Measurements from ENCODE around the gene UGT2B17. TPM values are rescaled to one million over a fixed set of nuclear protein-coding genes. Genes with fewer than 3 reads are reported as not detected.
A peak's percentile ranks its signal among the peaks of the same experiment; 100 is the strongest.

UGT2B17 gene
- total and polyA plus RNA-seq, 2 of the 13 experiments (the other 11 are each of a cell fraction or from before 2014, with no cell fraction given), result not detected

- no peaks in the 10 kb centered on the region for H4K20me1 ChIP-seq (ENCODE audit: insufficient read depth, low read length)
- no peak for TF ChIP-seq HNF4G (IDR thresholded peaks at IDR 0.05; ENCODE audit: borderline replicate concordance, low read depth, low read length)
- TF ChIP-seq HNF4G (CRISPR knock-in tag; IDR thresholded peaks at IDR 0.05; ENCODE audit: borderline replicate concordance, low read depth), result no peak
- no peak for TF ChIP-seq FOSL1 (CRISPR knock-in tag; IDR thresholded peaks at IDR 0.05; ENCODE audit: borderline replicate concordance)
- TF ChIP-seq SIX1 (CRISPR knock-in tag; IDR thresholded peaks at IDR 0.05; ENCODE audit: borderline replicate concordance), result no peak
- DNase-seq (ENCODE audit: low spot score) (no peak), ATAC-seq (no peak), FAIRE-seq (no peak)
- intact Hi-C loops (cut with micrococcal nuclease; ENCODE audit: unreplicated experiment), result loop anchor here (5.0 to 10.0 kb wide), 2 partner anchors 323 to 560 kb away; partner anchors contain the start of gene UGT2B10
- no peaks in the 10 kb centered on the region for H3K9me3 ChIP-seq (ENCODE audit: low read length)
- POLR2A ChIA-PET, result no interaction called here
- H3K79me2 ChIP-seq (ENCODE audit: insufficient read depth, low read length), result no peaks in the 10 kb centered on the region
- no peak overlapping the region for H3K27ac ChIP-seq (ENCODE audit: extremely low read length, insufficient read depth, low read length)
- no peak overlapping the region for H3K4me2 ChIP-seq (ENCODE audit: low read depth, low read length)
- 63% methylated on average over 1 of the region's 1 CpG for WGBS (ENCODE audit: low lambda C conversion rate)
- no peaks in the 10 kb centered on the region for H3K27me3 ChIP-seq (ENCODE audit: control insufficient read depth in 1 of 2, insufficient read depth in 2 of 2, low read length in 2 of 2)
- BruUV-seq (replicated peaks), result no TSS peak
- no peak overlapping the region for H2AFZ ChIP-seq (ENCODE audit: low read length)
- CTCF ChIA-PET (ENCODE audit: low intra/inter-chr PET ratio, low total read pairs), result no interaction called here
- H3K36me3 ChIP-seq (replicated peaks in 1 of 2; ENCODE audit: control insufficient read depth in 1 of 2, insufficient read depth in 2 of 2, low read length in 2 of 2), result no peaks in the 10 kb centered on the region
- H3K9ac ChIP-seq (ENCODE audit: insufficient read depth, low read depth, low read length), result no peak overlapping the region
- H3K4me3 ChIP-seq (replicated peaks in 1 of 3; ENCODE audit: insufficient read depth in 1 of 3, low read depth in 2 of 3, low read length in 3 of 3), result no peak overlapping the region
- H3K4me1 ChIP-seq (ENCODE audit: insufficient read depth, low read length), result peaks cover 20% of the 10 kb centered on the region
- in situ Hi-C loops (cut with HindIII; ENCODE audit: extremely low pct_ligation_motif_present, low pct_unique_long_range_greater_than_20kb), result loop anchor here (5.0 to 25.0 kb wide), 3 partner anchors 568 to 1118 kb away; no protein-coding TSS in a partner anchor
Observed at GRCh38 chr4:68494688-68495087, 81.4 kb downstream of the UGT2B17 start.

- no peaks in the 10 kb centered on the region for H3K79me2 ChIP-seq (ENCODE audit: insufficient read depth, low read length)
- H2AFZ ChIP-seq (ENCODE audit: low read length), result no peak overlapping the region
- no peaks in the 10 kb centered on the region for H4K20me1 ChIP-seq (ENCODE audit: insufficient read depth, low read length)
- H3K4me1 ChIP-seq (ENCODE audit: insufficient read depth, low read length), result no peaks in the 10 kb centered on the region
- H3K36me3 ChIP-seq (replicated peaks in 1 of 2; ENCODE audit: control insufficient read depth in 1 of 2, insufficient read depth in 2 of 2, low read length in 2 of 2), result no peaks in the 10 kb centered on the region
- ChIA-PET POLR2A (no interaction called here), CTCF (ENCODE audit: low intra/inter-chr PET ratio, low total read pairs) (no interaction called here)
- ATAC-seq, result no peak
- H3K4me3 ChIP-seq (replicated peaks in 1 of 3; ENCODE audit: insufficient read depth in 1 of 3, low read depth in 2 of 3, low read length in 3 of 3), result no peak overlapping the region
- H3K4me2 ChIP-seq (ENCODE audit: low read depth, low read length), result no peak overlapping the region
- H3K27me3 ChIP-seq (ENCODE audit: control insufficient read depth in 1 of 2, insufficient read depth in 2 of 2, low read length in 2 of 2), result no peaks in the 10 kb centered on the region
- no peak for FAIRE-seq
- H3K9me3 ChIP-seq (ENCODE audit: low read length), result no peaks in the 10 kb centered on the region
- no peak for TF ChIP-seq TBX3 (IDR thresholded peaks at IDR 0.05; ENCODE audit: borderline replicate concordance)
- no peak for TF ChIP-seq GABPB1 (CRISPR knock-in tag; IDR thresholded peaks at IDR 0.05)
- no peak for TF ChIP-seq REPIN1 (CRISPR knock-in tag; IDR thresholded peaks at IDR 0.05; ENCODE audit: borderline replicate concordance, low read depth)
- peak; percentile 84; the same call in 1 of the 2 replicates for TF ChIP-seq LCORL (IDR thresholded peaks at IDR 0.05)
- TF ChIP-seq LCORL (CRISPR knock-in tag; IDR thresholded peaks at IDR 0.05), result no peak
- TF ChIP-seq EP300 (IDR thresholded peaks at IDR 0.05; ENCODE audit: low read depth in 2 of 2, low read length in 2 of 2), result no peak
- no peak for TF ChIP-seq EP300 (CRISPR knock-in tag; IDR thresholded peaks at IDR 0.05; ENCODE audit: borderline replicate concordance)
- TF ChIP-seq ATAD3A (CRISPR knock-in tag; IDR thresholded peaks at IDR 0.05), result no peak
- no peak for TF ChIP-seq E2F1 (CRISPR knock-in tag; IDR thresholded peaks at IDR 0.05)
- peak; percentile 27 to 35; a peak in 2 of 4 replicates for TF ChIP-seq MAFK (conservative IDR thresholded peaks at IDR 0.05 in 1 of 2, IDR thresholded peaks at IDR 0.05 in 1 of 2; ENCODE audit: low read length in 2 of 2)
- no peak for TF ChIP-seq MAFG (CRISPR knock-in tag; IDR thresholded peaks at IDR 0.05)
- no peak for TF ChIP-seq TBP (CRISPR knock-in tag; IDR thresholded peaks at IDR 0.05)
- DNase-seq (ENCODE audit: low spot score), result no peak
- intact Hi-C loops (cut with micrococcal nuclease; ENCODE audit: unreplicated experiment) (loop anchor here (10.0 kb wide), 1 partner anchor 564 kb away; no protein-coding TSS in a partner anchor), in situ Hi-C loops (cut with HindIII; ENCODE audit: extremely low pct_ligation_motif_present, low pct_unique_long_range_greater_than_20kb) (loop anchor here (25.0 kb wide), 2 partner anchors 571 to 1121 kb away; no protein-coding TSS in a partner anchor)
- 76% methylated on average over 6 of the region's 6 CpGs for WGBS (ENCODE audit: low lambda C conversion rate)
- H3K9ac ChIP-seq (ENCODE audit: insufficient read depth, low read depth, low read length), result no peak overlapping the region
- no TSS peak for BruUV-seq (replicated peaks)
- no peak overlapping the region for H3K27ac ChIP-seq (ENCODE audit: extremely low read length, insufficient read depth, low read length)
Observed at GRCh38 chr4:68490826-68491457, 85.2 kb downstream of the UGT2B17 start.

Data from HepG2 (cell line).